Measurements from ENCODE around the gene EDN1.

GRCh38 chr6:12264671-12265070 is 25.5 kb upstream of the EDN1 start:
- no peak for TF ChIP-seq GABPA (IDR thresholded peaks at IDR 0.05; ENCODE audit: low read depth, low read length)
- no peak for TF ChIP-seq GABPA (CRISPR knock-in tag; IDR thresholded peaks at IDR 0.05; ENCODE audit: low read depth)
- no peak for TF ChIP-seq TCF7L2 (IDR thresholded peaks at IDR 0.05; ENCODE audit: low read depth, low read length)
- TF ChIP-seq, protein P1, sequence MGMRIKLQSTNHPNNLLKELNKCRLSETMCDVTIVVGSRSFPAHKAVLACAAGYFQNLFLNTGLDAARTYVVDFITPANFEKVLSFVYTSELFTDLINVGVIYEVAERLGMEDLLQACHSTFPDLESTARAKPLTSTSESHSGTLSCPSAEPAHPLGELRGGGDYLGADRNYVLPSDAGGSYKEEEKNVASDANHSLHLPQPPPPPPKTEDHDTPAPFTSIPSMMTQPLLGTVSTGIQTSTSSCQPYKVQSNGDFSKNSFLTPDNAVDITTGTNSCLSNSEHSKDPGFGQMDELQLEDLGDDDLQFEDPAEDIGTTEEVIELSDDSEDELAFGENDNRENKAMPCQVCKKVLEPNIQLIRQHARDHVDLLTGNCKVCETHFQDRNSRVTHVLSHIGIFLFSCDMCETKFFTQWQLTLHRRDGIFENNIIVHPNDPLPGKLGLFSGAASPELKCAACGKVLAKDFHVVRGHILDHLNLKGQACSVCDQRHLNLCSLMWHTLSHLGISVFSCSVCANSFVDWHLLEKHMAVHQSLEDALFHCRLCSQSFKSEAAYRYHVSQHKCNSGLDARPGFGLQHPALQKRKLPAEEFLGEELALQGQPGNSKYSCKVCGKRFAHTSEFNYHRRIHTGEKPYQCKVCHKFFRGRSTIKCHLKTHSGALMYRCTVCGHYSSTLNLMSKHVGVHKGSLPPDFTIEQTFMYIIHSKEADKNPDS (CRISPR knock-in tag; IDR thresholded peaks at IDR 0.05), result no peak
